Fibroblast of skin of right quadriceps (primary cell): ENCODE data around the gene IL6ST.
"Not testable (repeated sequence)": the region's sequence is repeated elsewhere in the genome, so short reads cannot be mapped to it uniquely, and the experiment has no call there.

ENCODE experiments used
- DNase-seq: peaks from one replicate; pipeline ENCODE4 v3.0.0-alpha.2; 2013

Gene IL6ST

GRCh38 chr5:55960779-55961178, 34.0 kb downstream of the IL6ST start:
- no peak for DNase-seq

- DNase-seq: no peak
Observed at GRCh38 chr5:55959208-55959607, 35.6 kb downstream of the IL6ST start.

GRCh38 chr5:55941154-55941553, 53.6 kb downstream of the IL6ST start:
- DNase-seq: not testable (repeated sequence)

GRCh38 chr5:55937598-55937997, 57.2 kb downstream of the IL6ST start:
- not testable (repeated sequence) for DNase-seq

- DNase-seq: peak; percentile 80
Observed at GRCh38 chr5:55936100-55936693, 58.6 kb downstream of the IL6ST start.

- DNase-seq: no peak
Observed at GRCh38 chr5:55935371-55935770, 59.4 kb downstream of the IL6ST start.

- DNase-seq: no peak
Observed at GRCh38 chr5:55934720-55935119, 60.0 kb downstream of the IL6ST start.

GRCh38 chr5:55934115-55934613, 60.6 kb downstream of the IL6ST start:
- no peak for DNase-seq

GRCh38 chr5:55933377-55934114, 61.2 kb downstream of the IL6ST start:
- no peak for DNase-seq

- DNase-seq: no peak
Observed at GRCh38 chr5:55932700-55933099, 62.1 kb downstream of the IL6ST start.

- no peak for DNase-seq
Observed at GRCh38 chr5:55929020-55929799, 65.6 kb downstream of the IL6ST start.

GRCh38 chr5:55927861-55928655, 66.7 kb downstream of the IL6ST start:
- no peak for DNase-seq

- no peak for DNase-seq
Observed at GRCh38 chr5:55926476-55926875, 68.3 kb downstream of the IL6ST start.

GRCh38 chr5:55925712-55926111, 69.1 kb downstream of the IL6ST start:
- no peak for DNase-seq

- DNase-seq: no peak
Observed at GRCh38 chr5:55925181-55925580, 69.6 kb downstream of the IL6ST start.

GRCh38 chr5:55924744-55925143, 70.0 kb downstream of the IL6ST start:
- DNase-seq: no peak

GRCh38 chr5:55923865-55924500, 70.8 kb downstream of the IL6ST start:
- no peak for DNase-seq

GRCh38 chr5:55923177-55923771, 71.5 kb downstream of the IL6ST start:
- DNase-seq: peak; percentile 18

- no peak for DNase-seq
Observed at GRCh38 chr5:55921617-55922016, 73.1 kb downstream of the IL6ST start.

- DNase-seq: no peak
Observed at GRCh38 chr5:55920784-55921183, 74.0 kb downstream of the IL6ST start.

GRCh38 chr5:55919625-55920024, 75.1 kb downstream of the IL6ST start:
- DNase-seq: no peak
